HCT116 (cell line): ENCODE data around the gene ASMTL. TPM values are rescaled to one million over a fixed set of nuclear protein-coding genes. Genes with fewer than 3 reads are reported as not detected.

Experiments used
- ATAC-seq: fragments of 200-7000 bp; cut with Tn5 transposase; 2 replicates; pipeline ENCODE4 v1.9.1; 2020; ENCODE audit warnings: mild to moderate bottlenecking, moderate library complexity
- BruUV-seq: library from RNA; stranded (reverse); fragments of 400-500 nt; replicated peaks from 2 replicates; lab custom pipeline; 2021; lab: Mats Ljungman, UMichigan
- CTCF ChIA-PET: fragments of 300-600 bp; sonication (Branson Sonifier 250); formaldehyde crosslinking; loops from one replicate; lab custom pipeline; 2021; ENCODE audit warnings: antibody characterized with exemption; lab: Charles Lee
- POLR2A ChIA-PET: fragments of 300-600, 350-600 bp; sonication (Branson Sonifier 250); formaldehyde crosslinking; loops from one replicate; lab custom pipeline; 2021; ENCODE audit warnings: antibody characterized with exemption; lab: Charles Lee
- RAD21 ChIA-PET, 2 experiments: fragments of 300-600 bp; sonication (Branson Sonifier 250); formaldehyde crosslinking; loops; one replicate each; lab custom pipeline; 2023; ENCODE audit warnings: low total read pairs in 2 of 2; ENCODE audit not compliant: uncharacterized antibody in 2 of 2, unreplicated experiment in 2 of 2, low non-redundant PET in 1 of 2; lab: Charles Lee
- DNase-seq: peaks from one replicate; pipeline ENCODE4 v3.0.0-alpha.2; 2010; ENCODE audit warnings: low read depth, low spot score
- H2AFZ ChIP-seq: fragments of 200-600 bp; shearing (Covaris generic), sonication (generic); 2 replicates; pipeline ENCODE4 v1.6.1; 2017; ENCODE audit warnings: low read depth, mixed run types, mixed read lengths, antibody characterized with exemption, low read length; ENCODE audit not compliant: poor library complexity, severe bottlenecking
- H3K27ac ChIP-seq: 2 replicates; pipeline ENCODE4 v1.5.1; 2012; ENCODE audit warnings: low read depth, low read length
- H3K27me3 ChIP-seq: fragments of 200-600 bp; sonication (generic); 2 replicates; pipeline ENCODE4 v1.6.1; 2016; ENCODE audit warnings: mixed run types, low read length, mixed read lengths; ENCODE audit not compliant: insufficient read depth
- H3K36me3 ChIP-seq, 2 experiments: fragments of 200-500 bp in 1 of 2; fragments of 200-600 bp in 1 of 2; sonication (Bioruptor generic) in 1 of 2; sonication (generic) in 1 of 2; 2 replicates each; pipeline versions ENCODE4 v1.5.1 to v1.6.1; 2014 to 2016; ENCODE audit warnings: low read length in 2 of 2, inconsistent platforms in 1 of 2, mixed read lengths in 1 of 2, mixed run types in 1 of 2; ENCODE audit not compliant: insufficient read depth in 2 of 2, control insufficient read depth in 1 of 2
- H3K4me1 ChIP-seq, 2 experiments: fragments of 200-600 bp in 1 of 2; sonication (generic) in 1 of 2; 2 replicates each; pipeline versions ENCODE4 v1.5.1 to v1.6.1; 2012 to 2017; ENCODE audit warnings: low read length in 2 of 2, inconsistent platforms in 1 of 2, mild to moderate bottlenecking in 1 of 2, mixed read lengths in 1 of 2, mixed run types in 1 of 2, moderate library complexity in 1 of 2; ENCODE audit not compliant: insufficient read depth in 2 of 2, control insufficient read depth in 1 of 2
- H3K4me2 ChIP-seq: fragments of 200-600 bp; sonication (generic); 2 replicates; pipeline ENCODE4 v1.6.1; 2017; ENCODE audit warnings: mixed run types, low read length, mixed read lengths
- H3K4me3 ChIP-seq, 2 experiments: fragments of 200-600 bp in 1 of 2; sonication (generic) in 1 of 2; replicated peaks in 1 of 2; 2 replicates each; pipeline ENCODE4 v1.5.1; 2011 to 2016; ENCODE audit warnings: low read length in 2 of 2, control low read depth in 1 of 2, low read depth in 1 of 2, mild to moderate bottlenecking in 1 of 2, mixed read lengths in 1 of 2, mixed run types in 1 of 2
- H3K79me2 ChIP-seq: fragments of 200-600 bp; sonication (generic); 2 replicates; pipeline ENCODE4 v1.6.1; 2017; ENCODE audit warnings: mild to moderate bottlenecking, mixed run types, low read length, moderate library complexity, mixed read lengths; ENCODE audit not compliant: insufficient read depth
- H3K9ac ChIP-seq: fragments of 200-600 bp; sonication (generic); 2 replicates; pipeline ENCODE4 v1.6.1; 2016; ENCODE audit warnings: low read length, mixed read lengths
- H3K9me2 ChIP-seq: fragments of 200-600 bp; sonication (generic), shearing (Covaris generic); 2 replicates; pipeline ENCODE4 v1.6.1; 2017; ENCODE audit warnings: mixed run types, mild to moderate bottlenecking, moderate library complexity; ENCODE audit not compliant: insufficient read depth
- H3K9me3 ChIP-seq, 2 experiments: fragments of 200-500 bp in 1 of 2; fragments of 200-600 bp in 1 of 2; sonication (Bioruptor generic) in 1 of 2; sonication (generic) in 1 of 2; 2 replicates each; pipeline ENCODE4 v1.6.1; 2014 to 2017; ENCODE audit warnings: low read length in 2 of 2, mixed read lengths in 2 of 2, inconsistent platforms in 1 of 2, low read depth in 1 of 2, mild to moderate bottlenecking in 1 of 2, mixed run types in 1 of 2, moderate library complexity in 1 of 2; ENCODE audit not compliant: control insufficient read depth in 1 of 2, insufficient read depth in 1 of 2
- H4K20me1 ChIP-seq: fragments of 200-600 bp; sonication (generic), shearing (Covaris generic); 2 replicates; pipeline ENCODE4 v1.6.1; 2017; ENCODE audit warnings: mixed run types, mild to moderate bottlenecking, moderate library complexity; ENCODE audit not compliant: insufficient read depth
- CEBPB ChIP-seq: IDR thresholded peaks from 2 replicates; pipeline ENCODE4 v1.6.1; 2012; ENCODE audit warnings: low read depth
- EGR1 ChIP-seq: IDR thresholded peaks from 2 replicates; pipeline ENCODE4 v1.6.1; 2012; ENCODE audit warnings: low read depth
- ELF1 ChIP-seq: IDR thresholded peaks from 2 replicates; pipeline ENCODE4 v1.6.1; 2012; ENCODE audit warnings: low read depth, borderline replicate concordance
- EZH2 ChIP-seq: fragments of 200-600 bp; sonication (generic); IDR thresholded peaks from 2 replicates; pipeline ENCODE4 v1.6.1; 2017; ENCODE audit warnings: antibody characterized with exemption, mixed run types
- JUND ChIP-seq: IDR thresholded peaks from 2 replicates; pipeline ENCODE4 v1.6.1; 2012
- POLR2A ChIP-seq: IDR thresholded peaks from 2 replicates; pipeline ENCODE4 v1.7.0; 2011; ENCODE audit warnings: borderline replicate concordance; ENCODE audit not compliant: insufficient read depth, insufficient read length; ENCODE audit errors: extremely low read depth
- RAD21 ChIP-seq: IDR thresholded peaks from 2 replicates; pipeline ENCODE4 v1.6.1; 2012; ENCODE audit warnings: low read depth, mild to moderate bottlenecking
- SIN3A ChIP-seq: IDR thresholded peaks from 2 replicates; pipeline ENCODE4 v1.6.1; 2012; ENCODE audit warnings: low read depth
- SP1 ChIP-seq: IDR thresholded peaks from 2 replicates; pipeline ENCODE4 v1.6.1; 2012; ENCODE audit warnings: low read depth
- SRF ChIP-seq: IDR thresholded peaks from 2 replicates; pipeline ENCODE4 v1.6.1; 2012; ENCODE audit warnings: low read depth
- YY1 ChIP-seq: IDR thresholded peaks from 2 replicates; pipeline ENCODE4 v1.6.1; 2011; ENCODE audit warnings: low read length, low read depth, moderate library complexity, mild to moderate bottlenecking; ENCODE audit not compliant: insufficient replicate concordance; ENCODE audit errors: extremely low read depth
- ZBTB33 ChIP-seq: IDR thresholded peaks from 2 replicates; pipeline ENCODE4 v1.6.1; 2011; ENCODE audit warnings: mild to moderate bottlenecking, low read length, moderate library complexity; ENCODE audit not compliant: insufficient replicate concordance; ENCODE audit errors: extremely low read depth
- intact Hi-C: fragments of 100-400 bp; cut with micrococcal nuclease; formaldehyde crosslinking; loops from 2 replicates; pipeline ENCODE4 v1.10.0; 2022
- total RNA-seq: library from RNA; stranded (reverse); gene quantifications from one replicate; pipeline ENCODE4 v1.2.1, GENCODE V29; 2021; ENCODE audit not compliant: unreplicated experiment
- TF ChIP-seq, protein P1 (sequence below): IDR thresholded peaks from 2 replicates; pipeline ENCODE4 v1.6.1; 2012; ENCODE audit warnings: low read depth

ASMTL gene
- total RNA-seq, 1 experiment from 2014 or later, result 59.6 TPM

GRCh38 chrX:1488141-1488540, 35.4 kb upstream of the ASMTL start:
- no peaks in the 10 kb centered on the region for H3K79me2 ChIP-seq
- DNase-seq (no peak), ATAC-seq (no peak)
- H3K4me1 ChIP-seq, result no peaks in the 10 kb centered on the region
- no peak overlapping the region for H3K27ac ChIP-seq
- no peak overlapping the region for H3K4me3 ChIP-seq
- BruUV-seq, result no TSS peak
- H3K27me3 ChIP-seq, result no peaks in the 10 kb centered on the region
- H4K20me1 ChIP-seq, result no peaks in the 10 kb centered on the region
- peaks cover 0 to 3% of the 10 kb centered on the region in 2 experiments; a peak in 1 of 4 replicates for H3K9me3 ChIP-seq
- no peak overlapping the region for H3K4me2 ChIP-seq
- H3K9ac ChIP-seq, result no peak overlapping the region
- no peak for TF ChIP-seq ZBTB33
- no peak for TF ChIP-seq EGR1
- no peak for TF ChIP-seq SRF
- TF ChIP-seq SIN3A, result no peak
- intact Hi-C loops, result no loop called here
- no peak overlapping the region for H2AFZ ChIP-seq
- H3K36me3 ChIP-seq, result no peaks in the 10 kb centered on the region
- ChIA-PET RAD21 (no interaction called here), POLR2A (no interaction called here), CTCF (no interaction called here)
- H3K9me2 ChIP-seq, result no peaks in the 10 kb centered on the region

DNA sequence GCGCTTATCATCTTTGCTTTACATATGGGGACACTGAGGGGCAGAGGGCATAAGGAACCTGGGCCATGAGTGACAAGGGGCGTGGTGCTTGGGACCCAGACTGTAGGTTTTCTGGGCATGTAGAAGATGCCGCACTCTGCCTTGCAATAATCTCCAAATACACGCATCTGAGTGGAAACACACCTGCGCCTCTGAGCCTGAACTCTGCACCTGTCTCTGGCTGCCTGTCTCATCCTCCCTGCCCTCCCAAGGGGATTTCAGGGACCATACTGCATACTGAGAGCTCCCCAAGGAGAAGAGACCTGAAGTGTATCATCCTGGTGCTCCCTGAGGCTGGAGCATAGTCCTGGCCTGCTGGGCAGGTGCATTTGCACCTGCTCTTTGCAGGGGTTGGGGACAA, 34.7 kb upstream of the ASMTL start:
- no peaks in the 10 kb centered on the region for H3K36me3 ChIP-seq
- no peak overlapping the region for H3K4me2 ChIP-seq
- intact Hi-C loops, result no loop called here
- CTCF ChIA-PET, result no interaction called here
- no peaks in the 10 kb centered on the region for H3K9me2 ChIP-seq
- H3K27ac ChIP-seq, result no peak overlapping the region
- no peaks in the 10 kb centered on the region for H3K27me3 ChIP-seq
- peaks cover 0 to 3% of the 10 kb centered on the region in 2 experiments; a peak in 1 of 4 replicates for H3K9me3 ChIP-seq
- H3K4me1 ChIP-seq, result no peaks in the 10 kb centered on the region
- DNase-seq (no peak), ATAC-seq (no peak)
- RAD21 ChIA-PET, result no interaction called here
- no peak overlapping the region for H2AFZ ChIP-seq
- H4K20me1 ChIP-seq, result no peaks in the 10 kb centered on the region
- H3K79me2 ChIP-seq, result no peaks in the 10 kb centered on the region
- BruUV-seq, result no TSS peak
- no peak overlapping the region for H3K9ac ChIP-seq
- H3K4me3 ChIP-seq, result no peak overlapping the region
- POLR2A ChIA-PET, result no interaction called here
- TF ChIP-seq ZBTB33, result no peak
- TF ChIP-seq JUND, result no peak
- TF ChIP-seq YY1, result no peak
- no peak for TF ChIP-seq SP1
- TF ChIP-seq CEBPB, result no peak
- TF ChIP-seq, protein P1, sequence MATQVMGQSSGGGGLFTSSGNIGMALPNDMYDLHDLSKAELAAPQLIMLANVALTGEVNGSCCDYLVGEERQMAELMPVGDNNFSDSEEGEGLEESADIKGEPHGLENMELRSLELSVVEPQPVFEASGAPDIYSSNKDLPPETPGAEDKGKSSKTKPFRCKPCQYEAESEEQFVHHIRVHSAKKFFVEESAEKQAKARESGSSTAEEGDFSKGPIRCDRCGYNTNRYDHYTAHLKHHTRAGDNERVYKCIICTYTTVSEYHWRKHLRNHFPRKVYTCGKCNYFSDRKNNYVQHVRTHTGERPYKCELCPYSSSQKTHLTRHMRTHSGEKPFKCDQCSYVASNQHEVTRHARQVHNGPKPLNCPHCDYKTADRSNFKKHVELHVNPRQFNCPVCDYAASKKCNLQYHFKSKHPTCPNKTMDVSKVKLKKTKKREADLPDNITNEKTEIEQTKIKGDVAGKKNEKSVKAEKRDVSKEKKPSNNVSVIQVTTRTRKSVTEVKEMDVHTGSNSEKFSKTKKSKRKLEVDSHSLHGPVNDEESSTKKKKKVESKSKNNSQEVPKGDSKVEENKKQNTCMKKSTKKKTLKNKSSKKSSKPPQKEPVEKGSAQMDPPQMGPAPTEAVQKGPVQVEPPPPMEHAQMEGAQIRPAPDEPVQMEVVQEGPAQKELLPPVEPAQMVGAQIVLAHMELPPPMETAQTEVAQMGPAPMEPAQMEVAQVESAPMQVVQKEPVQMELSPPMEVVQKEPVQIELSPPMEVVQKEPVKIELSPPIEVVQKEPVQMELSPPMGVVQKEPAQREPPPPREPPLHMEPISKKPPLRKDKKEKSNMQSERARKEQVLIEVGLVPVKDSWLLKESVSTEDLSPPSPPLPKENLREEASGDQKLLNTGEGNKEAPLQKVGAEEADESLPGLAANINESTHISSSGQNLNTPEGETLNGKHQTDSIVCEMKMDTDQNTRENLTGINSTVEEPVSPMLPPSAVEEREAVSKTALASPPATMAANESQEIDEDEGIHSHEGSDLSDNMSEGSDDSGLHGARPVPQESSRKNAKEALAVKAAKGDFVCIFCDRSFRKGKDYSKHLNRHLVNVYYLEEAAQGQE, result no peak
- no peak for TF ChIP-seq POLR2A
- TF ChIP-seq RAD21, result no peak
- TF ChIP-seq SIN3A, result no peak
- no peak for TF ChIP-seq ELF1
- TF ChIP-seq EGR1, result no peak
- no peak for TF ChIP-seq EZH2
